IMR-90 (cell line): ENCODE results near the gene ST8SIA4. TPM values are rescaled to one million over a fixed set of nuclear protein-coding genes. Genes with fewer than 3 reads are reported as not detected.

Experiments
- ATAC-seq: fragments of 200-7000 bp; cut with Tn5 transposase; 2 replicates; pipeline ENCODE4 v1.9.1; 2020; ENCODE audit warnings: low read depth, mild to moderate bottlenecking, moderate library complexity
- BruUV-seq: library from RNA; stranded (reverse); fragments of 400-500 nt; replicated peaks from 2 replicates; lab custom pipeline; 2021; lab: Mats Ljungman, UMichigan
- CTCF ChIA-PET: fragments of 300-600 bp; formaldehyde crosslinking; extraction: SDS; loops from one replicate; lab custom pipeline; 2021; ENCODE audit warnings: antibody characterized with exemption; lab: Yijun Ruan, JAX
- POLR2A ChIA-PET: fragments of 300-600 bp; sonication (Branson Sonifier 250); formaldehyde crosslinking; loops from one replicate; lab custom pipeline; 2022; ENCODE audit warnings: antibody characterized with exemption; ENCODE audit not compliant: unreplicated experiment; lab: Charles Lee
- DNase-seq: peaks from one replicate; pipeline ENCODE4 v3.0.0; 2013
- H2AFZ ChIP-seq: replicated peaks from 2 replicates; pipeline ENCODE3; 2013; ENCODE audit warnings: low read length, mild to moderate bottlenecking; ENCODE audit not compliant: poor library complexity
- H2AK5ac ChIP-seq: 2 replicates; pipeline ENCODE4 v1.6.1; 2013; ENCODE audit warnings: low read depth, low read length, inconsistent platforms
- H2AK9ac ChIP-seq: replicated peaks from 2 replicates; pipeline ENCODE3; 2013; ENCODE audit warnings: mild to moderate bottlenecking, low read depth, low read length, moderate library complexity; ENCODE audit not compliant: poor library complexity
- H2BK120ac ChIP-seq: 2 replicates; pipeline ENCODE4 v1.6.1; 2013; ENCODE audit warnings: low read depth, low read length, inconsistent platforms
- H2BK15ac ChIP-seq: 3 replicates; pipeline ENCODE4 v1.6.1; 2013; ENCODE audit warnings: low read depth, low read length, inconsistent platforms
- H2BK20ac ChIP-seq: 2 replicates; pipeline ENCODE4 v1.6.1; 2013; ENCODE audit warnings: low read depth, mild to moderate bottlenecking, inconsistent platforms, low read length, moderate library complexity
- H2BK5ac ChIP-seq: 2 replicates; pipeline ENCODE4 v1.6.1; 2013; ENCODE audit warnings: mild to moderate bottlenecking, low read depth, low read length, inconsistent platforms; ENCODE audit not compliant: poor library complexity, severe bottlenecking
- H3K14ac ChIP-seq: replicated peaks from 2 replicates; pipeline ENCODE4 v1.6.1; 2013; ENCODE audit warnings: low read depth, low read length, inconsistent platforms
- H3K18ac ChIP-seq: 2 replicates; pipeline ENCODE4 v1.6.1; 2013; ENCODE audit warnings: low read depth, low read length, control low read depth
- H3K23ac ChIP-seq: 2 replicates; pipeline ENCODE4 v1.6.1; 2013; ENCODE audit warnings: low read depth, low read length, inconsistent platforms
- H3K27ac ChIP-seq: 2 replicates; pipeline ENCODE4 v1.5.1; 2013; ENCODE audit warnings: mild to moderate bottlenecking, control low read depth, low read length; ENCODE audit not compliant: insufficient read depth
- H3K27me3 ChIP-seq: 2 replicates; pipeline ENCODE4 v1.6.1; 2013; ENCODE audit warnings: low read length; ENCODE audit not compliant: control insufficient read depth, insufficient read depth
- H3K36me3 ChIP-seq: 2 replicates; pipeline ENCODE4 v1.6.1; 2013; ENCODE audit warnings: low read length, mixed read lengths; ENCODE audit not compliant: control insufficient read depth, insufficient read depth
- H3K4ac ChIP-seq: 2 replicates; pipeline ENCODE4 v1.6.1; 2013; ENCODE audit warnings: low read depth, low read length, inconsistent platforms
- H3K4me1 ChIP-seq: 2 replicates; pipeline ENCODE4 v1.6.1; 2013; ENCODE audit warnings: low read length, mixed read lengths; ENCODE audit not compliant: control insufficient read depth, insufficient read depth
- H3K4me2 ChIP-seq: 2 replicates; pipeline ENCODE4 v1.6.1; 2013; ENCODE audit warnings: low read depth, mild to moderate bottlenecking, control low read depth, low read length, moderate library complexity
- H3K4me3 ChIP-seq: 2 replicates; pipeline ENCODE4 v1.5.1; 2013; ENCODE audit warnings: low read depth, mild to moderate bottlenecking, control low read depth, low read length, moderate library complexity; ENCODE audit not compliant: insufficient read depth
- H3K56ac ChIP-seq: 2 replicates; pipeline ENCODE4 v1.6.1; 2013; ENCODE audit warnings: low read length, inconsistent platforms; ENCODE audit not compliant: insufficient read depth; ENCODE audit errors: extremely low read depth
- H3K79me1 ChIP-seq, 2 experiments: 2 replicates each; pipeline ENCODE4 v1.6.1; 2013; ENCODE audit warnings: low read length in 2 of 2, inconsistent platforms in 1 of 2, low read depth in 1 of 2
- H3K9ac ChIP-seq: 2 replicates; pipeline ENCODE4 v1.6.1; 2013; ENCODE audit warnings: low read depth, low read length, control low read depth
- H3K9me1 ChIP-seq: 2 replicates; pipeline ENCODE4 v1.6.1; 2013; ENCODE audit warnings: low read length, inconsistent platforms; ENCODE audit not compliant: insufficient read depth
- H3K9me3 ChIP-seq: 2 replicates; pipeline ENCODE4 v1.6.1; 2013; ENCODE audit warnings: low read length; ENCODE audit not compliant: control insufficient read depth, insufficient read depth
- H4K20me1 ChIP-seq: 2 replicates; pipeline ENCODE4 v1.6.1; 2013; ENCODE audit warnings: low read length, inconsistent platforms; ENCODE audit not compliant: insufficient read depth
- H4K5ac ChIP-seq: 2 replicates; pipeline ENCODE4 v1.6.1; 2013; ENCODE audit warnings: mild to moderate bottlenecking, low read depth, low read length, control low read depth
- H4K8ac ChIP-seq, 2 experiments: 2 replicates each; pipeline ENCODE4 v1.6.1; 2013; ENCODE audit warnings: low read depth in 2 of 2, low read length in 2 of 2, control low read depth in 1 of 2, inconsistent platforms in 1 of 2
- H4K91ac ChIP-seq: 2 replicates; pipeline ENCODE4 v1.6.1; 2013; ENCODE audit warnings: low read depth, low read length, inconsistent platforms; ENCODE audit not compliant: insufficient read depth
- CEBPB ChIP-seq: IDR thresholded peaks from 2 replicates; pipeline ENCODE4 v1.6.1; 2012; ENCODE audit warnings: low read depth, low read length, improper control_type of control experiment
- USF2 ChIP-seq: fragments of 150-350 bp; IDR thresholded peaks from 2 replicates; pipeline ENCODE4 v1.6.1; 2017; ENCODE audit warnings: mild to moderate bottlenecking, antibody characterized with exemption, low read length, low read depth
- WGBS, 2 experiments: methylation state at CpG; one replicate each; pipeline versions ENCODE4 v1.1.5 to v1.1.7; 2013; ENCODE audit warnings: missing lambda C conversion rate in 2 of 2; ENCODE audit not compliant: insufficient read length in 1 of 2; ENCODE audit errors: extremely low coverage in 2 of 2; 5-methylcytosine and 5-hydroxymethylcytosine counted together
- dilution Hi-C: fragments of 300-500 bp; cut with HindIII; formaldehyde crosslinking; loops from one replicate; pipeline ENCODE4 v1.14.3; 2018; ENCODE audit warnings: low sequenced_read_pairs; ENCODE audit not compliant: unreplicated experiment
- in situ Hi-C: fragments of 300-500 bp; cut with MboI; formaldehyde crosslinking; loops from 3 replicates; pipeline ENCODE4 v1.14.3; 2019; ENCODE audit warnings: low sequenced_read_pairs, inconsistent platforms, mixed read lengths
- intact Hi-C: fragments of 100-400 bp; cut with micrococcal nuclease; formaldehyde crosslinking; loops from 2 replicates; pipeline ENCODE4 v1.10.0; 2022
- polyA plus RNA-seq, 3 experiments: library from polyadenylated mRNA; depleted of rRNA; stranded (reverse); fragments of >200 nt; gene quantifications; 2 replicates each; pipeline ENCODE4 v1.2.3, GENCODE V29; 2012; ENCODE audit warnings: low replicate concordance in 1 of 3
- total RNA-seq: library from RNA; depleted of rRNA; stranded (reverse); fragments of >200 nt; gene quantifications from 2 replicates; pipeline ENCODE4 v1.2.3, GENCODE V29; 2012

Gene ST8SIA4
- total and polyA plus RNA-seq, 2 of the 4 experiments (the other 2 are of a cell fraction): 0.02 to 0.18 TPM

DNA sequence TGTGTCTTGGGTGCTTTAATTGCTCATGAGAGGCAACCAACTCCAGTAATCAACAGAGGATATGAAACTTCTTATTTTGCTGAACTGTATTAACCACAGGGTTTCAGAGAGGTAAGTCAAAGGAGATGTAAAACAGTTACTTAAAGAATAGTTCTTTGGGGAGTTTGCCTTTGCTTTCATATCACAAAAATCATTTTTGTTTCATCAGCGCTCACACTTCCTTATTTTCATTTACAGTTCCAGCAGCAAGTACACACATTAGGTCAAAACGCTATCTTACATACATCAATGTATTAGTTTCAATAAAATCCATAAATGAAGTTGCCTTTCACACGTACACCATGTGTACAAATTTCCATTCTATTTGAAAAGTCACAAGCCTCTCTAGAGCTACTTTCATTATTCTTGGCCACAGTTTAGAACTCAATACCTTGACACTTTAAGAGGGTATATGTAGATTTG lies 50.1 kb downstream of the ST8SIA4 start:
- Histone ChIP-seq H3K14ac (no peak overlapping the region), H2BK5ac (no peak overlapping the region), H2BK120ac (no peak overlapping the region), H4K5ac (no peak overlapping the region), H3K23ac (no peak overlapping the region), H4K8ac (no peak overlapping the region), H4K91ac (no peak overlapping the region), H3K9me3 (no peaks in the 10 kb centered on the region), H2AK5ac (no peak overlapping the region), H3K4me2 (no peak overlapping the region), H3K27ac (no peak overlapping the region), H3K79me1 (no peaks in the 10 kb centered on the region), H3K36me3 (no peaks in the 10 kb centered on the region), H2AFZ (no peak overlapping the region), H3K4me3 (no peak overlapping the region), H2AK9ac (no peak overlapping the region), H3K9me1 (no peaks in the 10 kb centered on the region), H3K27me3 (no peaks in the 10 kb centered on the region), H3K56ac (no peak overlapping the region), H3K18ac (no peak overlapping the region), H3K4me1 (no peaks in the 10 kb centered on the region), H3K4ac (no peak overlapping the region), H3K9ac (no peak overlapping the region), H2BK20ac (no peak overlapping the region), H2BK15ac (no peak overlapping the region), H4K20me1 (no peaks in the 10 kb centered on the region)
- DNase-seq: no peak
- WGBS, 2 experiments: no CpG with 5 or more reads among the region's 3 CpGs
- in situ Hi-C loops: no loop called here
- ChIA-PET POLR2A (no interaction called here), CTCF (no interaction called here)
- TF ChIP-seq USF2: no peak
- TF ChIP-seq CEBPB: no peak
- BruUV-seq: no TSS peak
- intact Hi-C loops: no loop called here
- no peak for ATAC-seq
- dilution Hi-C loops: no loop called here
